SU-DHL-6 (cell line): ENCODE results near the gene ACADL.

Source experiments
- H2AFZ ChIP-seq: fragments of 200-600 bp; sonication (generic); 2 replicates; pipeline ENCODE4 v1.6.1; 2014; ENCODE audit warnings: low read depth, mild to moderate bottlenecking, moderate library complexity, mixed read lengths, antibody characterized with exemption, low read length; ENCODE audit not compliant: severe bottlenecking
- H3F3A ChIP-seq: fragments of 200-600 bp; shearing (Covaris generic); 2 replicates; pipeline ENCODE4 v1.6.0; 2016; ENCODE audit warnings: antibody characterized with exemption, mild to moderate bottlenecking; ENCODE audit not compliant: insufficient read depth
- H3K27ac ChIP-seq: fragments of 200-600 bp; sonication (generic); 2 replicates; pipeline ENCODE4 v1.5.1; 2016; ENCODE audit warnings: low read depth, mild to moderate bottlenecking, low read length, moderate library complexity, mixed read lengths
- H3K27me3 ChIP-seq: fragments of 200-600 bp; sonication (generic), shearing (Covaris generic); 2 replicates; pipeline ENCODE4 v1.6.0; 2014; ENCODE audit warnings: mild to moderate bottlenecking, low read length
- H3K36me3 ChIP-seq: fragments of 200-600 bp; sonication (generic); 2 replicates; pipeline ENCODE4 v1.6.1; 2014; ENCODE audit warnings: mild to moderate bottlenecking, low read length, mixed read lengths
- H3K4me2 ChIP-seq: fragments of 300-600, 200-600 bp; shearing (Covaris generic), sonication (generic); 2 replicates; pipeline ENCODE4 v1.6.0; 2014; ENCODE audit warnings: low read length, low read depth, mild to moderate bottlenecking; ENCODE audit not compliant: poor library complexity, severe bottlenecking
- H3K4me3 ChIP-seq: fragments of 200-600 bp; sonication (generic); 2 replicates; pipeline ENCODE4 v1.5.1; 2014; ENCODE audit warnings: antibody characterized with exemption, low read length, mild to moderate bottlenecking, mixed read lengths; ENCODE audit not compliant: insufficient read depth, poor library complexity, severe bottlenecking
- H3K79me2 ChIP-seq: fragments of 200-600 bp; sonication (generic); 2 replicates; pipeline ENCODE4 v1.6.1; 2014; ENCODE audit warnings: mild to moderate bottlenecking, low read length, moderate library complexity; ENCODE audit not compliant: insufficient read depth
- H3K9ac ChIP-seq: fragments of 200-600 bp; sonication (generic); 2 replicates; pipeline ENCODE4 v1.7.0; 2014; ENCODE audit warnings: mild to moderate bottlenecking, low read length
- H3K9me2 ChIP-seq: fragments of 200-600 bp; sonication (generic); replicated peaks from 2 replicates; pipeline ENCODE4 v1.6.1; 2014; ENCODE audit warnings: low read length; ENCODE audit not compliant: insufficient read depth
- H3K9me3 ChIP-seq: fragments of 200-600 bp; sonication (generic); 2 replicates; pipeline ENCODE4 v1.6.1; 2014; ENCODE audit warnings: low read length, mixed read lengths; ENCODE audit not compliant: insufficient read depth
- H4K20me1 ChIP-seq: fragments of 200-600 bp; sonication (generic); 2 replicates; pipeline ENCODE4 v1.6.1; 2014; ENCODE audit warnings: low read depth, mild to moderate bottlenecking, antibody characterized with exemption, low read length, moderate library complexity, mixed read lengths
- EZH2phosphoT487 ChIP-seq: fragments of 200-600 bp; sonication (generic), shearing (Covaris generic); conservative IDR thresholded peaks from 2 replicates; pipeline ENCODE4 v1.6.1; 2018; ENCODE audit warnings: mild to moderate bottlenecking, antibody characterized with exemption, low read length, moderate library complexity, mixed read lengths
- TF ChIP-seq, protein P1 (sequence below): fragments of 200-600 bp; sonication (generic); IDR thresholded peaks from one replicate; pipeline ENCODE4 v1.5.1; 2017; ENCODE audit warnings: antibody characterized with exemption, mild to moderate bottlenecking, low read length, moderate library complexity; ENCODE audit not compliant: insufficient read depth, poor library complexity, severe bottlenecking

ACADL gene

GRCh38 chr2:210224941-210225672 is at the start of gene ACADL:
ACADL (minus strand) TSS chr2:210225447; CDS start chr2:210225263, 184 bp downstream.
- H3F3A ChIP-seq, result no peaks in the 10 kb centered on the region
- no peak within 1 kb of the TSS for H3K9ac ChIP-seq
- H3K4me3 ChIP-seq, result no peak within 1 kb of the TSS
- H3K9me2 ChIP-seq, result no peaks in the 10 kb centered on the region
- H3K9me3 ChIP-seq, result no peaks in the 10 kb centered on the region
- H3K27me3 ChIP-seq, result no peaks in the 10 kb centered on the region
- H3K4me2 ChIP-seq, result no peak within 1 kb of the TSS
- no peaks in the 10 kb centered on the region for H3K36me3 ChIP-seq
- H2AFZ ChIP-seq, result no peak within 1 kb of the TSS
- H3K27ac ChIP-seq, result no peak within 1 kb of the TSS
- H4K20me1 ChIP-seq, result no peaks in the 10 kb centered on the region
- no peaks in the 10 kb centered on the region for H3K79me2 ChIP-seq
- TF ChIP-seq, protein P1, sequence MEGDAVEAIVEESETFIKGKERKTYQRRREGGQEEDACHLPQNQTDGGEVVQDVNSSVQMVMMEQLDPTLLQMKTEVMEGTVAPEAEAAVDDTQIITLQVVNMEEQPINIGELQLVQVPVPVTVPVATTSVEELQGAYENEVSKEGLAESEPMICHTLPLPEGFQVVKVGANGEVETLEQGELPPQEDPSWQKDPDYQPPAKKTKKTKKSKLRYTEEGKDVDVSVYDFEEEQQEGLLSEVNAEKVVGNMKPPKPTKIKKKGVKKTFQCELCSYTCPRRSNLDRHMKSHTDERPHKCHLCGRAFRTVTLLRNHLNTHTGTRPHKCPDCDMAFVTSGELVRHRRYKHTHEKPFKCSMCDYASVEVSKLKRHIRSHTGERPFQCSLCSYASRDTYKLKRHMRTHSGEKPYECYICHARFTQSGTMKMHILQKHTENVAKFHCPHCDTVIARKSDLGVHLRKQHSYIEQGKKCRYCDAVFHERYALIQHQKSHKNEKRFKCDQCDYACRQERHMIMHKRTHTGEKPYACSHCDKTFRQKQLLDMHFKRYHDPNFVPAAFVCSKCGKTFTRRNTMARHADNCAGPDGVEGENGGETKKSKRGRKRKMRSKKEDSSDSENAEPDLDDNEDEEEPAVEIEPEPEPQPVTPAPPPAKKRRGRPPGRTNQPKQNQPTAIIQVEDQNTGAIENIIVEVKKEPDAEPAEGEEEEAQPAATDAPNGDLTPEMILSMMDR, result no peak
- no peak for TF ChIP-seq EZH2phosphoT487

GRCh38 chr2:210271300-210271699 is 46.1 kb upstream of the ACADL start:
- TF ChIP-seq EZH2phosphoT487, result no peak
- TF ChIP-seq, protein P1, result no peak
- Histone ChIP-seq H3K79me2 (no peaks in the 10 kb centered on the region), H3K4me3 (no peak overlapping the region), H3K4me2 (no peak overlapping the region), H3K9ac (no peak overlapping the region), H3F3A (no peaks in the 10 kb centered on the region), H3K9me2 (no peaks in the 10 kb centered on the region), H4K20me1 (no peaks in the 10 kb centered on the region), H3K36me3 (no peaks in the 10 kb centered on the region), H2AFZ (no peak overlapping the region), H3K9me3 (no peaks in the 10 kb centered on the region), H3K27me3 (no peaks in the 10 kb centered on the region), H3K27ac (no peak overlapping the region)

GRCh38 chr2:210269148-210269547 is 43.9 kb upstream of the ACADL start:
- Histone ChIP-seq H4K20me1 (no peaks in the 10 kb centered on the region), H3F3A (no peaks in the 10 kb centered on the region), H2AFZ (no peak overlapping the region), H3K4me2 (no peak overlapping the region), H3K27ac (no peak overlapping the region), H3K79me2 (no peaks in the 10 kb centered on the region), H3K4me3 (no peak overlapping the region), H3K9me3 (no peaks in the 10 kb centered on the region), H3K9ac (no peak overlapping the region), H3K27me3 (no peaks in the 10 kb centered on the region), H3K9me2 (no peaks in the 10 kb centered on the region), H3K36me3 (no peaks in the 10 kb centered on the region)
- no peak for TF ChIP-seq EZH2phosphoT487
- TF ChIP-seq, protein P1, result no peak
